H1 (cell line): ENCODE results near the gene PRKCH.

Experiments
- CBX8 ChIP-seq: fragments of 300-800, 300-1000 bp; sonication (generic); IDR thresholded peaks from 2 replicates; pipeline ENCODE4 v1.7.1; 2016; ENCODE audit warnings: low read depth, low read length, borderline replicate concordance
- CHD2 ChIP-seq: IDR thresholded peaks from 2 replicates; pipeline ENCODE4 v1.6.1; 2012; ENCODE audit warnings: low read length, improper control_type of control experiment
- CTCF ChIP-seq, 3 experiments: IDR thresholded peaks; 1 replicate in 2 of 3; 2 replicates in 1 of 3; pipeline versions ENCODE4 v1.5.1 to v1.6.1; 2011; ENCODE audit warnings: low read length in 3 of 3, mild to moderate bottlenecking in 3 of 3, inconsistent platforms in 2 of 3, low read depth in 1 of 3, moderate library complexity in 1 of 3; ENCODE audit not compliant: insufficient read depth in 1 of 3; ENCODE audit errors: control extremely low read depth in 1 of 3
- EGR1 ChIP-seq: IDR thresholded peaks from 2 replicates; pipeline ENCODE4 v1.6.1; 2011; ENCODE audit warnings: low read depth, low read length, borderline replicate concordance
- EZH2 ChIP-seq: fragments of 200-600 bp; sonication (generic); IDR thresholded peaks from 2 replicates; pipeline ENCODE4 v1.7.1; 2012; ENCODE audit warnings: low read depth, mild to moderate bottlenecking, moderate library complexity, low read length, inconsistent platforms; ENCODE audit not compliant: severe bottlenecking
- JUND ChIP-seq: IDR thresholded peaks from 2 replicates; pipeline ENCODE4 v1.6.1; 2011; ENCODE audit warnings: mild to moderate bottlenecking, improper control_type of control experiment, low read length
- POLR2A ChIP-seq, 2 experiments: IDR thresholded peaks; 1 replicate in 1 of 2; 2 replicates in 1 of 2; pipeline ENCODE4 v1.6.1; 2011; ENCODE audit warnings: low read depth in 2 of 2, low read length in 2 of 2, mild to moderate bottlenecking in 2 of 2; ENCODE audit errors: control extremely low read depth in 1 of 2
- POLR2AphosphoS5 ChIP-seq: IDR thresholded peaks from 2 replicates; pipeline ENCODE4 v1.6.1; 2011; ENCODE audit warnings: low read depth, low read length
- SP1 ChIP-seq: IDR thresholded peaks from 2 replicates; pipeline ENCODE4 v1.6.1; 2011; ENCODE audit warnings: low read depth, low read length
- TEAD4 ChIP-seq: IDR thresholded peaks from 2 replicates; pipeline ENCODE4 v1.6.1; 2012; ENCODE audit warnings: low read depth, low read length, inconsistent platforms, mixed read lengths
- USF2 ChIP-seq: IDR thresholded peaks from 2 replicates; pipeline ENCODE4 v1.6.1; 2011; ENCODE audit warnings: low read length, improper control_type of control experiment
- TF ChIP-seq, protein P1 (sequence below): IDR thresholded peaks from 2 replicates; pipeline ENCODE4 v1.6.1; 2011; ENCODE audit warnings: low read depth, mild to moderate bottlenecking, low read length; ENCODE audit not compliant: insufficient read depth
- TF ChIP-seq, protein P2 (sequence below): IDR thresholded peaks from 2 replicates; pipeline ENCODE4 v1.6.1; 2012; ENCODE audit warnings: inconsistent platforms

DNA sequence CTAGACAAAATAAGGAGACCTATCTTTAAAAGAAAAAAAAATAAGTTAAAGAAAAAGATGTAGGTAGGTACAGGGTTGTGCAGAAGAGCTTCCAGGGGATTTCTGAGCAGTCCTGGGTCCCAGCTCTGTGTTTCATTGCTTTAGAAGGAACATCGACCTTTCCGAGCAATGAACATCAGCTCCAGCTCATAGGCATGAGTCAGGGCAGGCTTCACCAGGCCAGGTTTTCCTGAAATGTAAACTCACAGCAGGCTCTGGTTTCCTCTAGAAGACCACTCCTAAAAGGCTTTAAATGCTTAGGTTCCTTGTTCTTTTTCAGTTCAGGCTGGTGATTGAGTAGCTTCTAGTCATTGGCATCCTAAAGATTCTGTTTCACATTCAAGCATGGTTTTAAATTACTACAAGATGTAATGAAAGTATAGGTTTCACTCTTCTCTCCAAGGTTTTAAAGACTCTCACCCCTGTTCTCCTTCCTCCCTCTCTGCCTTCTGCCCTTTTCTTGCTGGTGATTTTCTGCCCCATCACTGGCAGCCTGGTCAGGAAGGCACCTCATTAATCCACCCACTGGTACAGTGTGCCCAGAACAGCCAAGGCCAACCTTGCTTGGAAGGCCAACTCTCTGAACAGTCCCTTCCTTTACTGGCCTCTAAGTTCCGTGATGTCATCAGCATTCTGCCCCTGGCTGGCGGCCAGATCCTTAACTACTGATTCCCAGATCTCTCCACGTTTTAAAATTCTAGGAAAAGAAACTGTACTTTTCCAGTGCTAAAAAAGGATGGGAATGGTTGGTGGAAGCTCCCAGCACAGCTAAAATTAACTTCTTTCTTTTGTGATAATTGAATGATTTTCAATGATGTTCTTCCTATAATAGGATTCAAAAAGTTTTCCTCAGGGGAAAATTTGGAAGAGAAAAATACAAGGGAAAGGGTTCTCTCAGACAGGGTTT lies 264.5 kb downstream of the PRKCH start:
- TF ChIP-seq CBX8 = no peak
- TF ChIP-seq TEAD4 = no peak
- TF ChIP-seq CHD2 = no peak
- TF ChIP-seq CTCF (IDR thresholded peaks at IDR 0.05; ENCODE audit: control extremely low read depth in 1 of 3, insufficient read depth in 1 of 3, low read depth in 1 of 3, low read length in 3 of 3) = no peak
- TF ChIP-seq POLR2AphosphoS5 = no peak
- no peak for TF ChIP-seq EGR1
- no peak for TF ChIP-seq EZH2
- TF ChIP-seq JUND = no peak
- no peak for TF ChIP-seq USF2
- TF ChIP-seq POLR2A (IDR thresholded peaks at IDR 0.05; ENCODE audit: control extremely low read depth in 1 of 2, low read depth in 2 of 2, low read length in 2 of 2) = no peak
- TF ChIP-seq, protein P1, sequence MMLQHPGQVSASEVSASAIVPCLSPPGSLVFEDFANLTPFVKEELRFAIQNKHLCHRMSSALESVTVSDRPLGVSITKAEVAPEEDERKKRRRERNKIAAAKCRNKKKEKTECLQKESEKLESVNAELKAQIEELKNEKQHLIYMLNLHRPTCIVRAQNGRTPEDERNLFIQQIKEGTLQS = no peak
- no peak for TF ChIP-seq SP1
- TF ChIP-seq, protein P2, sequence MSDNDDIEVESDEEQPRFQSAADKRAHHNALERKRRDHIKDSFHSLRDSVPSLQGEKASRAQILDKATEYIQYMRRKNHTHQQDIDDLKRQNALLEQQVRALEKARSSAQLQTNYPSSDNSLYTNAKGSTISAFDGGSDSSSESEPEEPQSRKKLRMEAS = no peak
